CD4-positive, alpha-beta T cell treated with Interleukin-10 for 1 hour (primary cell): ENCODE data around the gene ZNF892.
"Not testable (repeated sequence)": the region's sequence is repeated elsewhere in the genome, so short reads cannot be mapped to it uniquely, and the experiment has no call there.

Source experiments
- DNase-seq: peaks from one replicate; pipeline ENCODE4 v3.0.0-alpha.2; 2020

ZNF892 gene

GRCh38 chr2:95231723-95232122, 24.4 kb downstream of the ZNF892 start:
- DNase-seq, result no peak

- DNase-seq, result no peak
Observed at GRCh38 chr2:95232232-95232631, 24.9 kb downstream of the ZNF892 start.

- no peak for DNase-seq
Observed at GRCh38 chr2:95234286-95234785, 27.0 kb downstream of the ZNF892 start.

DNA sequence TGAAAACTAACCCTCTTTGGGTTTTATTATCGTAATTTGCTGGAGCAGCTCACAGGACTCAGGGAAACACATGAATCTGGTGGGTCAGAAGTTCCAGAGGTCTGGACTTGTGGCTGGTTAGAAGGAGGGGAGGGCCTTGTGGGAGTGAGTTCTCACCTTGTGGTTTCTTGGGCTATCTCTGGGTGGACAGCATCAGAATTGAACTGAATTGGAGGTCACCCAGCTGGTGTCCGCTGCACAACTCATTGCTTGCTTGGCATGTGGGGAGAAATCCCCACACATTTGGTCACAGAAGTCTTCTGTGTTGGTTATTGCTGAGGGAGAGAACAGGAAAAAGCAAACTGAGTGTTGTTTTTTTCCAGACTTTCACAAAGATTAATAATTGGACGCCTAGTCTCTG, 27.5 kb downstream of the ZNF892 start:
- DNase-seq, result no peak

- DNase-seq, result no peak
Observed at GRCh38 chr2:95238131-95238530, 30.8 kb downstream of the ZNF892 start.

GRCh38 chr2:95240091-95240490, 32.8 kb downstream of the ZNF892 start:
- no peak for DNase-seq

DNA sequence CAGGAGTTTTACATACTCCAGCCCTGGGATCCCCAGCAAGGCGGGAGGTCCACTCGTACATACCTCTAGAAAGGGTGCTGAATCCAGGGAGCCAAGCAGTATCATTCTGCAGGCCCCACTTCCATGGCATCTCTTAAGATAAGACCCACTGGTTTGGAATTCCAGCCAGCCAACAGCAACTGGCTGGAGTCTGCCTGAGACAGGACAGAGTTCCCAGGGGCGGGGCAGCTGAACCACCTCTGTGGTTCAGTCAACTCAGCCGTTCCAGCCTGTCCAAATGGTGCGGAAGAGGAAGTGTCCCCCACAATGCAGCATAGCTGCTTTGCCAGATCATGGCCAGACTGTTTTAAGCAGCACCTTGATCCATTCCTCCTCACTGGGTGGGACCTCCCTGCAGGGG, 33.2 kb downstream of the ZNF892 start:
- DNase-seq, result no peak

DNA sequence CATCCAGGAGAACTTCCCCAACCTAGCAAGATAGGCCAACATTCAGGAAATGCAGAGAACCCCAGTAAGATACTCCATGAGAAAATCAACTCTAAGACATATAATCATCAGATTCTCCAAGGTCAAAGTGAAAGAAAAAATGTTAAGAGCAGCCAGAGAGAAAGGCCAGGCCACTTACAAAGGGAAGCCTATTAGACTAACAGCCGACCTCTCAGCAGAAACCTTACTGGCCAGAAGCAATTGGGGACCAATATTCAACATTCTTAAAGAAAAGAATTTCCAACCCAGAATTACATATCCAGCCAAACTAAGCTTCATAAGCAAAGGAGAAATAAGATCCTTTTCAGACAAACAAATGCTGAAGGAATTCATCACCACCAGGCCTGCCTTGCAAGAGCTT, 34.8 kb downstream of the ZNF892 start:
- not testable (repeated sequence) for DNase-seq
